Tibial artery (tissue), 4 donors: ENCODE measurements around the gene PRR20D.
"Not testable (repeated sequence)": the region's sequence is repeated elsewhere in the genome, so short reads cannot be mapped to it uniquely, and the experiment has no call there.

Experiments
- DNase-seq, 2 donors: peaks; one replicate each; pipeline ENCODE4 v3.0.0-alpha.2; 2019
- H3K27ac ChIP-seq, 2 donors: fragments of 200-600 bp; sonication (generic) in 1 of 2; 1 replicate in 1 of 2; 2 replicates in 1 of 2; pipeline ENCODE4 v1.5.1; 2018 to 2019; ENCODE audit warnings: mild to moderate bottlenecking in 1 of 2
- H3K27me3 ChIP-seq, 2 donors: fragments of 200-600 bp; sonication (generic) in 1 of 2; one replicate each; pipeline versions ENCODE4 v1.5.1 to v1.6.0; 2016 to 2019
- H3K36me3 ChIP-seq, 3 donors: fragments of 200-600 bp; sonication (generic) in 2 of 3; one replicate each; pipeline ENCODE4 v1.5.1; 2016 to 2019; ENCODE audit warnings: mild to moderate bottlenecking in 2 of 3
- H3K4me1 ChIP-seq, 4 donors: fragments of 200-600 bp; sonication (generic) in 2 of 4; 1 replicate in 3 of 4; 2 replicates in 1 of 4; pipeline ENCODE4 v1.5.1; 2016 to 2019
- H3K4me3 ChIP-seq, 2 donors: fragments of 200-600 bp; sonication (generic) in 1 of 2; 1 replicate in 1 of 2; 2 replicates in 1 of 2; pipeline ENCODE4 v1.5.1; 2018 to 2019; ENCODE audit warnings: mild to moderate bottlenecking in 2 of 2
- H3K9me3 ChIP-seq, 3 donors: fragments of 200-600 bp; sonication (generic) in 1 of 3; one replicate each; pipeline ENCODE4 v1.5.1; 2016 to 2019
- CTCF ChIP-seq, 2 experiments: fragments of 200-600 bp in 1 of 2; fragments of 450-650 bp in 1 of 2; IDR thresholded peaks; one replicate each; pipeline ENCODE4 v1.5.1; 2017 to 2019; ENCODE audit warnings: antibody characterized with exemption in 2 of 2, mild to moderate bottlenecking in 1 of 2, moderate library complexity in 1 of 2
- intact Hi-C: fragments of 100-400 bp; cut with DNase I; formaldehyde crosslinking; loops from one replicate; pipeline ENCODE4 v1.15.0; 2023; ENCODE audit warnings: low total_unique reads

Gene PRR20D

GRCh38 chr13:57160332-57160731, at the start of gene PRR20D:
Gene PRR20D (plus strand): TSS chr13:57160632. CDS start chr13:57161019, 387 bp downstream.
- H3K9me3 ChIP-seq, intact Hi-C loops, H3K27ac ChIP-seq, H3K4me1 ChIP-seq, H3K36me3 ChIP-seq, DNase-seq, H3K4me3 ChIP-seq, H3K27me3 ChIP-seq: not testable (repeated sequence)

GRCh38 chr13:57114945-57115344, 45.5 kb upstream of the PRR20D start:
- H3K27me3 ChIP-seq = no peaks in the 10 kb centered on the region
- intact Hi-C loops = no loop called here
- no peaks in the 10 kb centered on the region for H3K36me3 ChIP-seq
- no peak overlapping the region for H3K27ac ChIP-seq
- peaks cover 0 to 12% (median 6%) of the 10 kb centered on the region in 4 donors for H3K4me1 ChIP-seq
- no peak overlapping the region for H3K4me3 ChIP-seq
- no peak for TF ChIP-seq CTCF (IDR thresholded peaks at IDR 0.05)
- H3K9me3 ChIP-seq = no peaks in the 10 kb centered on the region
- no peak for DNase-seq

- peak; percentile 55 to 81 for DNase-seq
- H3K4me1 ChIP-seq = peaks cover 0 to 32% (median 13%) of the 10 kb centered on the region in 4 donors
- no peak overlapping the region for H3K4me3 ChIP-seq
- no peak for TF ChIP-seq CTCF (IDR thresholded peaks at IDR 0.05)
- peak overlapping the region in 1 of 2 donors; percentile 42 for H3K27ac ChIP-seq
- no peaks in the 10 kb centered on the region for H3K36me3 ChIP-seq
- H3K9me3 ChIP-seq = no peaks in the 10 kb centered on the region
- no peaks in the 10 kb centered on the region for H3K27me3 ChIP-seq
- intact Hi-C loops = no loop called here
Measured at GRCh38 chr13:57123681-57124080, 36.8 kb upstream of the PRR20D start.

- H3K4me3 ChIP-seq = no peak overlapping the region
- peaks cover 0 to 6% (median 3%) of the 10 kb centered on the region in 4 donors for H3K4me1 ChIP-seq
- no peak for DNase-seq
- H3K27me3 ChIP-seq = no peaks in the 10 kb centered on the region
- H3K9me3 ChIP-seq = no peaks in the 10 kb centered on the region
- no peaks in the 10 kb centered on the region for H3K36me3 ChIP-seq
- intact Hi-C loops = no loop called here
- no peak for TF ChIP-seq CTCF (IDR thresholded peaks at IDR 0.05)
- no peak overlapping the region for H3K27ac ChIP-seq
Measured at GRCh38 chr13:57128909-57129308, 31.5 kb upstream of the PRR20D start.

GRCh38 chr13:57136093-57136492, 24.3 kb upstream of the PRR20D start:
- H3K27ac ChIP-seq = no peak overlapping the region
- TF ChIP-seq CTCF (IDR thresholded peaks at IDR 0.05) = no peak
- H3K27me3 ChIP-seq = no peaks in the 10 kb centered on the region
- no peak for DNase-seq
- H3K4me1 ChIP-seq = no peaks in the 10 kb centered on the region
- no peaks in the 10 kb centered on the region for H3K36me3 ChIP-seq
- intact Hi-C loops = no loop called here
- no peaks in the 10 kb centered on the region for H3K9me3 ChIP-seq
- H3K4me3 ChIP-seq = no peak overlapping the region

- TF ChIP-seq CTCF (IDR thresholded peaks at IDR 0.05) = no peak
- Histone ChIP-seq H3K27ac (no peak overlapping the region), H3K36me3 (no peaks in the 10 kb centered on the region), H3K4me1 (no peaks in the 10 kb centered on the region), H3K4me3 (no peak overlapping the region), H3K9me3 (no peaks in the 10 kb centered on the region), H3K27me3 (no peaks in the 10 kb centered on the region)
- no peak for DNase-seq
- intact Hi-C loops = no loop called here
Measured at GRCh38 chr13:57137585-57137984, 22.8 kb upstream of the PRR20D start.
